ENCODE measurements around the gene YPEL1. TPM values are rescaled to one million over a fixed set of nuclear protein-coding genes. Genes with fewer than 3 reads are reported as not detected.

The YPEL1 gene
- total RNA-seq, 2 experiments from 2014 or later: 7.2 to 21.6 TPM

GRCh38 chr22:21713428-21714058 is 22.1 kb downstream of the YPEL1 start:
- Mint-ChIP-seq H3K9me3 (ENCODE audit: low read depth) (no peaks in the 10 kb centered on the region), H3K36me3 (peaks cover 1% of the 10 kb centered on the region)

GRCh38 chr22:21712751-21713427 is 22.7 kb downstream of the YPEL1 start:
- peak; percentile 74 for DNase-seq
- CTCF ChIA-PET: interaction anchor here (0.6 to 2.5 kb wide), 13 partner anchors 12 to 240 kb away, joined by 3 to 16 read pairs (median 3); partner anchors contain the start of gene PPM1F
- no peak overlapping the region for H3K27ac Mint-ChIP-seq
- no peak overlapping the region for H3K4me3 Mint-ChIP-seq
- H3K9me3 Mint-ChIP-seq (ENCODE audit: low read depth): no peaks in the 10 kb centered on the region
- H3K27me3 Mint-ChIP-seq: no peaks in the 10 kb centered on the region
- H3K36me3 Mint-ChIP-seq: peaks cover 1% of the 10 kb centered on the region
- H3K4me1 Mint-ChIP-seq: peaks cover 12% of the 10 kb centered on the region
- peak; percentile 89 for ATAC-seq

More at GRCh38 chr22:21713428-21714058, 22.1 kb downstream of the YPEL1 start:
- DNase-seq: no peak
- peaks cover 15% of the 10 kb centered on the region for H3K4me1 Mint-ChIP-seq
- ATAC-seq: peak; percentile 35
- H3K4me3 Mint-ChIP-seq: no peak overlapping the region
- CTCF ChIA-PET: interaction anchor here (0.6 to 2.5 kb wide), 13 partner anchors 12 to 239 kb away, joined by 3 to 16 read pairs (median 3); partner anchors contain the start of gene PPM1F
- H3K27ac Mint-ChIP-seq: no peak overlapping the region
- no peaks in the 10 kb centered on the region for H3K27me3 Mint-ChIP-seq

DNA sequence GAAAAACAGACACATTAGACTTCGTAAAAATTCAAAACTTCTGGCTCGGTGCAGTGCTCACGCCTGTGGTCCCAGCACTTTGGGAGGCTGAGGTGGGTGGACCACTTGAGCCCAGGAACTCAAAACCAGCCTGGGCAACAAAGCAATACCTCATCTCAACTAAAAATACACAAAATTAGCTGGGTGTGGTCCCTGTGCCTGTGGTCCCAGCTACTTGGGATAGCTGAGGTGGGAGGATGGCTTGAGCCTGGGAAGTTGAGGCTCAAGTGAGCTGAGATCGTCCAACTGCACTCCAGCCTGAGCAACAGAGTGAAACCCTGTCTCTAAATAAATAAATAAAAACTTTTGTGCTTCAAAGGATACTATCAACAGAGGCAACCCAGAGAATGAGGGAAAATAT is 23.7 kb downstream of the YPEL1 start:
- CTCF ChIA-PET: interaction anchor here (0.6 to 2.5 kb wide), 4 partner anchors 13 to 240 kb away, joined by 4 to 16 read pairs (median 6); partner anchors contain the start of gene PPM1F
- DNase-seq (no peak), ATAC-seq (no peak)
- peaks cover 1% of the 10 kb centered on the region for H3K36me3 Mint-ChIP-seq
- no peaks in the 10 kb centered on the region for H3K9me3 Mint-ChIP-seq (ENCODE audit: low read depth)
- no peak overlapping the region for H3K27ac Mint-ChIP-seq
- H3K4me3 Mint-ChIP-seq: no peak overlapping the region
- no peaks in the 10 kb centered on the region for H3K27me3 Mint-ChIP-seq
- peaks cover 9% of the 10 kb centered on the region for H3K4me1 Mint-ChIP-seq

GRCh38 chr22:21710156-21710555 is 25.4 kb downstream of the YPEL1 start:
- ATAC-seq: no peak
- Mint-ChIP-seq H3K36me3 (peaks cover 1% of the 10 kb centered on the region), H3K27ac (no peak overlapping the region), H3K9me3 (ENCODE audit: low read depth) (no peaks in the 10 kb centered on the region), H3K4me3 (no peak overlapping the region), H3K4me1 (peaks cover 9% of the 10 kb centered on the region), H3K27me3 (no peaks in the 10 kb centered on the region)
- CTCF ChIA-PET: interaction anchor here (0.7 to 1.2 kb wide), 3 partner anchors 16 to 136 kb away, joined by 3 to 4 read pairs (median 3); no protein-coding TSS in a partner anchor
- no peak for DNase-seq

GRCh38 chr22:21709688-21710087 is 25.9 kb downstream of the YPEL1 start:
- CTCF ChIA-PET: interaction anchor here (0.7 to 1.2 kb wide), 2 partner anchors 17 to 20 kb away, joined by 3 to 4 read pairs; no protein-coding TSS in a partner anchor
- Mint-ChIP-seq H3K36me3 (peaks cover 1% of the 10 kb centered on the region), H3K9me3 (ENCODE audit: low read depth) (no peaks in the 10 kb centered on the region), H3K4me3 (no peak overlapping the region), H3K27ac (no peak overlapping the region), H3K27me3 (no peaks in the 10 kb centered on the region), H3K4me1 (peaks cover 9% of the 10 kb centered on the region)
- DNase-seq: no peak
- ATAC-seq: no peak

GRCh38 chr22:21708960-21709359 is 26.6 kb downstream of the YPEL1 start:
- no peaks in the 10 kb centered on the region for H3K9me3 Mint-ChIP-seq (ENCODE audit: low read depth)
- H3K4me1 Mint-ChIP-seq: peaks cover 9% of the 10 kb centered on the region
- CTCF ChIA-PET: interaction anchor here (0.9 kb wide), 1 partner anchor 10 kb away, joined by 3 read pairs; no protein-coding TSS in a partner anchor
- DNase-seq: no peak
- H3K36me3 Mint-ChIP-seq: peaks cover 1% of the 10 kb centered on the region
- no peaks in the 10 kb centered on the region for H3K27me3 Mint-ChIP-seq
- no peak overlapping the region for H3K4me3 Mint-ChIP-seq
- H3K27ac Mint-ChIP-seq: no peak overlapping the region
- ATAC-seq: no peak

DNA sequence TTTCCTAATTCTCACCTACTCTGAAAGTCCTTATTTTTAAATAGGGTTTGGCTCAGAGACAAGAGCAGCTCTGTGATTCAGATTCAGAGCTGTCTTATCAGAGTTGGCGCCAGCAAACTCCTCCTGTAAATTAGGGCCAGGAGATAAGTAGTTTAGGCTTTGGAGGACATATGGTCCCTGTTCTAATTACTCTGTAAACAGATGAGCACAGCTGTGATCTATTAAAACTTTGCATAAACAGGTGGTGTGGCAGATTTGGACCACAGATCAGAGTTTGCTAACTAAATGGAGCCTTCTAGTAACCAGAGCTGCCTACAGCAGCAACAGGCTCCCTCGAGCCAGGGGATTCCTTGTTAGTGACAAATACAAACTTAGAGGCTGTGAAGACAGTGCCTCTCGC is 27.9 kb downstream of the YPEL1 start:
- H3K4me3 Mint-ChIP-seq: no peak overlapping the region
- H3K4me1 Mint-ChIP-seq: no peaks in the 10 kb centered on the region
- no peak overlapping the region for H3K27ac Mint-ChIP-seq
- H3K27me3 Mint-ChIP-seq: no peaks in the 10 kb centered on the region
- peaks cover 1% of the 10 kb centered on the region for H3K36me3 Mint-ChIP-seq
- CTCF ChIA-PET: interaction anchor here (0.9 kb wide), 1 partner anchor 12 kb away, joined by 3 read pairs; no protein-coding TSS in a partner anchor
- no peaks in the 10 kb centered on the region for H3K9me3 Mint-ChIP-seq (ENCODE audit: low read depth)
- DNase-seq: no peak
- ATAC-seq: no peak

DNA sequence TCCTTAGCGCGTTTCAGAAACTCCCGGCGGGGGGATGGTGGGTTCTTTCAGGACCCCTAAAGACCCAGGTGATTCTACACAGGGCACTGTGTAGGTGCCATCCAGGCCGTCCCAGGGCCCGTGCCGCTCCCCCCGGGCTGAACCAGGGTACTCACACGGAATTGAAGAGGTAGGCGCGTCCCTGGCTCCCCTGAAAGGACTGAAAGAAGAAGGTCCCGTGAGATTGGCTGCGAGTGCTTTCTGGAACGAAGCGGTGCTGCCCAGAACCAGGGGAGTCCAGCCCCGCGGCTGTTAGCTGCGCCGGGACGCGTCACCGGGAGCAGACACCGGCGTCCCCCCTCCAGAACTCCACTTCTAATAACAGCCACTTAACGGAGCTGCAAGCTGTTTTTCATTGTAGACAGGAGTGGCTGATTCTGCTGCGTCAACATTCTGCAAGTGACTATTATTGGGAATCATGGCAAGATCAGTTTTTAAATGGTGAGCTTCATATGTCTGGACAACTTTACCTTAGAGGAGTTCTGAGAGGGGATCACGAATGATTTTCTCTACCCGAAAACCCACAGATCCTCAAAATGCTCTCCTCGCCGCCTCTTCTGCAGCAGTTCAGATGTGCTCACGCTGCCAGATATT is 31.8 kb downstream of the YPEL1 start:
- Mint-ChIP-seq H3K4me3 (no peak overlapping the region), H3K4me1 (no peaks in the 10 kb centered on the region), H3K9me3 (ENCODE audit: low read depth) (no peaks in the 10 kb centered on the region), H3K27me3 (no peaks in the 10 kb centered on the region), H3K36me3 (no peaks in the 10 kb centered on the region), H3K27ac (no peak overlapping the region)
- ATAC-seq (no peak), DNase-seq (no peak)
- CTCF ChIA-PET: no interaction called here

DNA sequence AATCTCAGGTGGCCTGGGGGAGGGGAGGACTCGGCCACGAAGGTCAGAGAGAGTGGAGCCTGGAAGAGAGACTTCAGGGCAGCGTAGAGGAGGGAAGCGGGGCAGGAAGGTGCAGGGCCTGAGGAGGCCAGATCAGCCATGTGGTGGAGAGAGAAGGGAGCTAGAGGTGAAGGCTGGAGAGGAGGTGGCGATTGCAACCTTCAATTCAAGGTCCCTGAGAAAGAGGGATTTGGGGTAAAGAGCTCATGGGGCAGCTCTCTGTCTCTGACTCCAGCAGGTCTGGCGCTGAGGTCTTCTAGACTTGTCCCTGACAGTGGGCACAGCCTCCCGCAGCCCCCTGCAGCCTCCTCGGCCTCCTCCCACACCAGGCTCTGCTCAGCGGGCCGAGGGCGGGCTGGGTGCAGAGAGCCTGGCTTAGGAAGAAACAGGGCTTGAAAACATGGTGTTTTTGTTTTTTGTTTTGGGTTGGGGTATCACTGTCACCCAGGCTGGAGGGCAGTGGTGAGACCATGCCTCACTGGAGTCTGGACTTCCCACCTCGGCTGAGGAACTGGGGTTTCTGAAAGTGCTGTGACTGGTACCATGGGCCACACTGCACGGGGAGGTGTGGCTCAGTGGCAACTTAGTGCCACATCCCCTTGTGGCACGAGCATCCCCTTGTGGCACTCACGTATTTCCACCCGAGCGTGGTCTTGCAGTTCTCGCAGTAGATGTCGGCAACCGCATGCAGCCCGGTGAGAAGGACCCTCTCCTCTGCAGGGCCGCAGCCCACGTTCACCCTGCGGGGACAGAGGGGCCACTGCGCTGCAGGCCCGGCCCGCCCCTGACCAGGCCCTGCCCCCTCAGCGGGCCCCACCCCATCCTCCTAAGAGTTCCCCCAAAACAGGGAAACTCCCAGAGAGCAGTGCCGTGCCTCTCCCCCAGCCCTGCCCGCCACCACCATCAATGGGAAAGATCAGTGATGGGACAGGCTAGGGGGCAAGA is 32.6 kb downstream of the YPEL1 start:
- CTCF ChIA-PET: no interaction called here

DNA sequence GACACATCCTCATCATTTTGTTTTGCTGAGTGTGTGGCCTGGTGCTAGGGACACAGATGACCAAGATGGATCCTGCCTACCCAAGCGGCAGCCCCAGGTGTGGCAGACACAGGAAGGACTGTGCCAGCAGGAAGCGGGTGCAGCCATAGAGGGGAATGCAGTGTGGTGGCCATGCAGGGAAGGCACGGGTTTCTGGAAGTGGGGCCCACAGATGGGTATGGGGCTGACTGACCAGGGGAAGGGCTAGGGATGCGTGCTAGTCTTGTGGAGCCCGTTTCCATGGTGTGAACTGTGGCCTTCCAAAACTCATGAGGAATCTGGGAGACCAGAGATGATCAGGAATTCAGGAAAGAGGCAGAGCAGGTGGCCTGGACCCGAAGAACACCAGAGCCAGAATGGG is 33.5 kb downstream of the YPEL1 start:
- Mint-ChIP-seq H3K27me3 (no peaks in the 10 kb centered on the region), H3K9me3 (ENCODE audit: low read depth) (no peaks in the 10 kb centered on the region), H3K4me1 (no peaks in the 10 kb centered on the region), H3K4me3 (no peak overlapping the region), H3K27ac (no peak overlapping the region), H3K36me3 (peaks cover under 1% of the 10 kb centered on the region)
- ATAC-seq (no peak), DNase-seq (no peak)
- CTCF ChIA-PET: no interaction called here

More for the DNA sequence above, 32.6 kb downstream of the YPEL1 start:
- H3K27ac Mint-ChIP-seq: no peak overlapping the region
- no peaks in the 10 kb centered on the region for H3K27me3 Mint-ChIP-seq
- H3K36me3 Mint-ChIP-seq: no peaks in the 10 kb centered on the region
- DNase-seq (no peak), ATAC-seq (no peak)
- H3K4me1 Mint-ChIP-seq: no peaks in the 10 kb centered on the region
- H3K4me3 Mint-ChIP-seq: no peak overlapping the region
- no peaks in the 10 kb centered on the region for H3K9me3 Mint-ChIP-seq (ENCODE audit: low read depth)

- Mint-ChIP-seq H3K27me3 (no peaks in the 10 kb centered on the region), H3K4me1 (no peaks in the 10 kb centered on the region), H3K9me3 (ENCODE audit: low read depth) (no peaks in the 10 kb centered on the region), H3K4me3 (no peak overlapping the region), H3K36me3 (peaks cover 5% of the 10 kb centered on the region), H3K27ac (no peak overlapping the region)
- ATAC-seq: no peak
- no peak for DNase-seq
- CTCF ChIA-PET: no interaction called here
Measured at GRCh38 chr22:21701384-21701971, 34.1 kb downstream of the YPEL1 start.

DNA sequence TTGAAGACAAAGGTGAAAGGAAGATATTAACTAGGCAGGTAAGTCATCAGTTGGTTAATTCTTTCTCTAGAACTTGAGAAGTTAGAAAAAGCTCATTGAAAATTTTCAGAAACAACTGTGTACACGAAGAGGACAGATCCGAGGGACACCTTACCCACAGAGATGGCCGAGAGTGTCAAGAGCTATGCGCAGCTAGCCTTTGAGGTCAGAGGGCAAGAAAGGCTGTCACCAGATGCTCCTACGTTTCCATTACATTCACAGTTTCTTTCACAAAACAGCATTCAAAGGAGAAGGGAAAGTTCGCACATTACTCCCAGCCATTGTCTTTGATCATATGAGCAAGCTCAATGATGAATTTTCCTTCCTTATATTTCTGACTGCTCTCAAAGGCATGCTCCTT is 34.8 kb downstream of the YPEL1 start:
- Mint-ChIP-seq H3K9me3 (ENCODE audit: low read depth) (no peaks in the 10 kb centered on the region), H3K27me3 (no peaks in the 10 kb centered on the region), H3K4me1 (no peaks in the 10 kb centered on the region), H3K36me3 (peaks cover 5% of the 10 kb centered on the region), H3K4me3 (no peak overlapping the region), H3K27ac (no peak overlapping the region)
- CTCF ChIA-PET: interaction anchor here (0.9 to 1.4 kb wide), 2 partner anchors 13 to 236 kb away, joined by 3 read pairs; no protein-coding TSS in a partner anchor
- no peak for ATAC-seq
- DNase-seq: no peak

All from activated CD8-positive, alpha-beta memory T cell treated with anti-CD3 and anti-CD28 coated beads, Interleukin-2, amount 10 ng/mL, durations not matched to agents 7 days and 5 days (primary cell).